MM.1S (cell line): ENCODE data around the gene PRKCA.

ENCODE experiments used
- DNase-seq: peaks from one replicate; pipeline ENCODE4 v3.0.0-alpha.2; 2015
- H2AFZ ChIP-seq: fragments of 300-600 bp; sonication (generic); 2 replicates; pipeline ENCODE4 v1.6.0; 2016; ENCODE audit warnings: antibody characterized with exemption, low read length
- H3F3A ChIP-seq: fragments of 300-600 bp; sonication (generic); 2 replicates; pipeline ENCODE4 v1.6.1; 2016; ENCODE audit warnings: mild to moderate bottlenecking, antibody characterized with exemption, low read length, moderate library complexity, mixed read lengths; ENCODE audit not compliant: insufficient read depth
- H3K27ac ChIP-seq: fragments of 300-600 bp; sonication (generic); 2 replicates; pipeline ENCODE4 v1.5.1; 2016; ENCODE audit warnings: mild to moderate bottlenecking, low read length
- H3K27me3 ChIP-seq: fragments of 300-600 bp; sonication (generic); replicated peaks from 2 replicates; pipeline ENCODE4 v1.6.0; 2016; ENCODE audit warnings: low read length; ENCODE audit not compliant: insufficient read depth
- H3K36me3 ChIP-seq: fragments of 300-600 bp; sonication (generic); replicated peaks from 2 replicates; pipeline ENCODE4 v1.6.1; 2016; ENCODE audit warnings: mild to moderate bottlenecking, low read length, mixed read lengths; ENCODE audit not compliant: insufficient read depth
- H3K4me1 ChIP-seq: fragments of 300-600 bp; sonication (generic); 2 replicates; pipeline ENCODE4 v1.6.1; 2016; ENCODE audit warnings: low read length, mixed read lengths
- H3K4me2 ChIP-seq: fragments of 300-600 bp; sonication (generic); 2 replicates; pipeline ENCODE4 v1.6.0; 2016; ENCODE audit warnings: low read depth, low read length
- H3K4me3 ChIP-seq: fragments of 300-600 bp; sonication (generic); 2 replicates; pipeline ENCODE4 v1.5.1; 2016; ENCODE audit warnings: low read length, mixed read lengths
- H3K79me2 ChIP-seq: fragments of 300-600 bp; sonication (generic); 2 replicates; pipeline ENCODE4 v1.6.1; 2016; ENCODE audit warnings: mixed run types, low read length, mixed read lengths
- H3K9ac ChIP-seq: fragments of 300-600 bp; sonication (generic); 2 replicates; pipeline ENCODE4 v1.6.1; 2016; ENCODE audit warnings: low read length, mixed read lengths
- H3K9me2 ChIP-seq: fragments of 300-600 bp; sonication (generic); replicated peaks from 2 replicates; pipeline ENCODE4 v1.6.1; 2016; ENCODE audit warnings: mild to moderate bottlenecking, low read length, mixed read lengths; ENCODE audit not compliant: insufficient read depth
- H3K9me3 ChIP-seq: fragments of 300-600 bp; sonication (generic); replicated peaks from 2 replicates; pipeline ENCODE4 v1.6.1; 2016; ENCODE audit warnings: mild to moderate bottlenecking, low read length, mixed read lengths; ENCODE audit not compliant: insufficient read depth
- H4K20me1 ChIP-seq: fragments of 300-600 bp; sonication (generic); 2 replicates; pipeline ENCODE4 v1.6.1; 2016; ENCODE audit warnings: mild to moderate bottlenecking, low read length, moderate library complexity, mixed read lengths; ENCODE audit not compliant: insufficient read depth
- CTCF ChIP-seq: fragments of 300-600 bp; sonication (generic); IDR thresholded peaks from 2 replicates; pipeline ENCODE4 v1.5.1; 2016; ENCODE audit warnings: antibody characterized with exemption, low read length, mixed read lengths
- EZH2 ChIP-seq: fragments of 300-600 bp; sonication (generic); optimal IDR thresholded peaks from 2 replicates; pipeline ENCODE3; 2017; ENCODE audit warnings: low read depth, mild to moderate bottlenecking, antibody characterized with exemption, low read length, mixed read lengths
- EZH2phosphoT487 ChIP-seq: fragments of 300-600 bp; sonication (generic); IDR thresholded peaks from 2 replicates; pipeline ENCODE4 v1.6.1; 2018; ENCODE audit warnings: antibody characterized with exemption, low read length

Gene PRKCA

GRCh38 chr17:66272811-66273585 lies 29.4 kb upstream of the PRKCA start:
- Histone ChIP-seq H3F3A (no peaks in the 10 kb centered on the region), H3K4me1 (no peaks in the 10 kb centered on the region)

GRCh38 chr17:66273586-66273848 lies 28.9 kb upstream of the PRKCA start:
- H3K4me2 ChIP-seq: no peak overlapping the region
- no peak overlapping the region for H3K4me3 ChIP-seq
- H3K9me2 ChIP-seq: no peaks in the 10 kb centered on the region
- H3K9ac ChIP-seq: no peak overlapping the region
- H4K20me1 ChIP-seq: no peaks in the 10 kb centered on the region
- no peak overlapping the region for H3K27ac ChIP-seq
- H3K27me3 ChIP-seq: no peaks in the 10 kb centered on the region
- H3K9me3 ChIP-seq: no peaks in the 10 kb centered on the region
- H3K36me3 ChIP-seq: no peaks in the 10 kb centered on the region
- H3K4me1 ChIP-seq: no peaks in the 10 kb centered on the region
- no peak overlapping the region for H2AFZ ChIP-seq
- H3F3A ChIP-seq: no peaks in the 10 kb centered on the region
- TF ChIP-seq CTCF: no peak
- no peak for DNase-seq
- H3K79me2 ChIP-seq: no peaks in the 10 kb centered on the region

More at GRCh38 chr17:66272811-66273585, 29.4 kb upstream of the PRKCA start:
- Histone ChIP-seq H3K9me2 (no peaks in the 10 kb centered on the region), H3K36me3 (no peaks in the 10 kb centered on the region), H4K20me1 (no peaks in the 10 kb centered on the region), H3K4me2 (no peak overlapping the region), H3K27ac (no peak overlapping the region), H3K9ac (no peak overlapping the region), H3K79me2 (no peaks in the 10 kb centered on the region), H2AFZ (no peak overlapping the region), H3K9me3 (no peaks in the 10 kb centered on the region), H3K4me3 (no peak overlapping the region), H3K27me3 (no peaks in the 10 kb centered on the region)
- DNase-seq: no peak
- TF ChIP-seq CTCF: no peak
- TF ChIP-seq EZH2: no peak
- no peak for TF ChIP-seq EZH2phosphoT487

- no peak for TF ChIP-seq EZH2
- no peak for TF ChIP-seq CTCF
- no peak for TF ChIP-seq EZH2phosphoT487
- no peaks in the 10 kb centered on the region for H3K9me2 ChIP-seq
- no peaks in the 10 kb centered on the region for H3K27me3 ChIP-seq
- H4K20me1 ChIP-seq: no peaks in the 10 kb centered on the region
- no peaks in the 10 kb centered on the region for H3K79me2 ChIP-seq
- no peaks in the 10 kb centered on the region for H3K4me1 ChIP-seq
- no peak overlapping the region for H2AFZ ChIP-seq
- H3K4me2 ChIP-seq: no peak overlapping the region
- no peaks in the 10 kb centered on the region for H3F3A ChIP-seq
- no peak overlapping the region for H3K9ac ChIP-seq
- H3K36me3 ChIP-seq: no peaks in the 10 kb centered on the region
- H3K4me3 ChIP-seq: no peak overlapping the region
- H3K27ac ChIP-seq: no peak overlapping the region
- H3K9me3 ChIP-seq: no peaks in the 10 kb centered on the region
- DNase-seq: no peak
Measured at GRCh38 chr17:66275651-66276050, 26.8 kb upstream of the PRKCA start.
